Stimulated activated CD8-positive, alpha-beta memory T cell treated with anti-CD3 and anti-CD28 coated beads, Interleukin-7, amount 100 ng/mL, for 48 hours (primary cell): ENCODE measurements around the gene OOSP2.

Source experiments
- DNase-seq, 2 donors: peaks; one replicate each; pipeline ENCODE4 v3.0.0-alpha.2; 2020; ENCODE audit warnings: low read depth in 1 of 2; ENCODE audit errors: extremely low read depth in 1 of 2

OOSP2 gene

GRCh38 chr11:60077981-60078380, 37.8 kb downstream of the OOSP2 start:
- no peak for DNase-seq

DNA sequence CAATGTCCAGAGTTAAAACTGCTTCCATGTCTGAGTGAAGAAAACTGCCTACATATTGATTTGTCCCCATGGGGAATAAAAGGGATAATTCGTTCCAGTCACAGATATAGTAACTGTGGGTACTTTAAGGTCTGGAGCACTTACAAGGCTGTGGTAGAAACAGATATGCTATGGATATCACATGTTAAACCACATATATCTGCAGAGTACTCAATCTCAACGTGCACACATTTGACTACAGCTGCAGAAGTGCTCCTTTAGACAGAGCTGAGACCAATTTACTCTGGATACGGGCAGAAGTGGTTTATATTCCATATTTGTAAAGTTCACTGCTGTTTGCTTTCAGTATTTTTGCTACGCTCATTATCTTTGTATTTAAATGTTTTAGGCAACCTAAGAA, 38.5 kb downstream of the OOSP2 start:
- no peak for DNase-seq

DNA sequence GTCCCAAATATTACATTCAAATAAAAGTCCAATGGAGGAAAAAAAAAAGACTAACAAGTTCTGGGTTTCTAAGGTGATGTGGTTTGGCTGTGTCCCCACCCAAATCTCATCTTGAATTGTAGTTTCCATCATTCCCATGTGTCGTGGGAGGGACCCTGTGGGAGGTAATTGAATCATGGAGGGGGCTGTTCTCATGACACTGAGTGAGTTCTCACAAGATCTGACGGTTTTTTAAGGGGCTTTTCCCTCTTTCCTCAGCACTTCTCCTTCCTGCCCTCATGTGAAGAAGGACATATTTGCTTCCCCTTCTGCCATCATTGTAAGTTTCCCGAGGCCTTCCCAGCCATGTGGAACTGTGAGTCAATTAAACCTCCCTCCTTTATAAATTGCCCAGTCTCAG, 40.3 kb downstream of the OOSP2 start:
- DNase-seq, result no peak

- no peak for DNase-seq
Observed at GRCh38 chr11:60084631-60085273, 44.5 kb downstream of the OOSP2 start.

- DNase-seq, result no peak
Observed at GRCh38 chr11:60085909-60086308, 45.7 kb downstream of the OOSP2 start.

DNA sequence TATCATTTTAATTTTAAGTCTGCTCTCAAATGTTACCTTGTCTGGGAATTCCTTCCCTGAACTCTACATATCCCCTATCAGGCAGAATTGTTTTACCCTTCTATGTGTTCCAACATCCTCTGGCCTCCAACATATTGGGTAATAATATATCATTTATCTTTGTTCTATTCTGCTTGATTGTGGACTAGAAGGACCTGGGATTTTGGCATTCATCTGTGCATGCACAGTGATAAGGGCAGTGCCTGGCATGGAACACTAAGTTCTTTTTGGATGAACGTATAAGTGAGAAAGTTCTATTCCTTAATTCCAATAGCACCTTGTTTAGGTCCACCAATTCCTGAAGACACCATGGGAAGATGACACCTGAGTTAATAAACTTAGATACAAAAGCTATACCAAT, 47.0 kb downstream of the OOSP2 start:
- DNase-seq, result no peak

DNA sequence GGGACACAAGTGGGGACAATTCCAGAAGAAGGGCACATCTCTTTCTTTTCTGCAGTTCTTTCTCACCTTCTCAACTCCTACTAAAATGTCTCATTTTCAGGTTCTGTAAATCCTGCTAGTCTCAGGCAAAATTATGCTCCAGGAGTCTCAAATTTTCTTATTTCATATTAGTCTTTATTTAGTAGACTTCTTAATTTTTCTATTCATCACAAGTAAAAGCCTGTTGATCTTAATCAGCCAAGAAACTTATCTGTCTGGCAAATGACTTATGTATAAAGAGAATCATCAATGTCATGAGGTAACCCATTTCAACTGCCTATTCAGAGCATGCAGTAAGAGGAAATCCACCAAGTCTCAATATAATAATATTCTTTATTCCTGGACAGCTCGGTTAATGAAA, 48.2 kb downstream of the OOSP2 start, which contains the start of gene MS4A2:
Gene MS4A2 (plus strand): TSS at position 301 of the 400 bp plus-strand sequence. CDS start 102 bp downstream, outside the sequence.
- no peak for DNase-seq

DNA sequence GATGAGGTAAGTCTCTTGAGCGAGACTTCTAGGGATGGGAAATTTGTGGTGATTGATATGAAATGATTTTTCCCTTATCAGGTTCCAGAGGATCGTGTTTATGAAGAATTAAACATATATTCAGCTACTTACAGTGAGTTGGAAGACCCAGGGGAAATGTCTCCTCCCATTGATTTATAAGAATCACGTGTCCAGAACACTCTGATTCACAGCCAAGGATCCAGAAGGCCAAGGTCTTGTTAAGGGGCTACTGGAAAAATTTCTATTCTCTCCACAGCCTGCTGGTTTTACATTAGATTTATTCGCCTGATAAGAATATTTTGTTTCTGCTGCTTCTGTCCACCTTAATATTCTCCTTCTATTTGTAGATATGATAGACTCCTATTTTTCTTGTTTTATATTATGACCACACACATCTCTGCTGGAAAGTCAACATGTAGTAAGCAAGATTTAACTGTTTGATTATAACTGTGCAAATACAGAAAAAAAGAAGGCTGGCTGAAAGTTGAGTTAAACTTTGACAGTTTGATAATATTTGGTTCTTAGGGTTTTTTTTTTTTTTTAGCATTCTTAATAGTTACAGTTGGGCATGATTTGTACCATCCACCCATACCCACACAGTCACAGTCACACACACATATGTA, 55.4 kb downstream of the OOSP2 start:
- no peak for DNase-seq

DNA sequence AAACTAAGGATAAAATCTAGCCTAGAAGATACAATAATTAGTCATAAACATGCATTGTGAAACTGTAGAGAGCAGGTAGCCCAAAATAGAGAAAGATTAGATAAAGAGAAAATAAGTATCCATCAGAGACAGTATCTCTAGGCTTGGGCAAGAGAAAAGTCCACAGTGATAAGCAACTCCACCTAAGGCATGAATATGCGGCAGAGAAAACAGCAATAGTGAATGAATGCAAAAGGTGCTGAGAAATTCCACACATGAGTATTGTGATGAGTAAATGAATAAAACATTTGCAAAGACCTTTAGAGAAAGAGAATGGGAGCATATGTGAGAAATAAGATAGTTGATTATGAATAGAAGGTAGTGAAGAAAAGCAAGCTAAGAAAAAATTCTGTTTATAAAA, 57.0 kb downstream of the OOSP2 start:
- no peak for DNase-seq
